ENCODE measurements around the gene PLAC9. TPM values are rescaled to one million over a fixed set of nuclear protein-coding genes. Genes with fewer than 3 reads are reported as not detected.

PLAC9 gene
- total RNA-seq, 1 donor from 2014 or later, result not detected

- TF ChIP-seq, protein P1, sequence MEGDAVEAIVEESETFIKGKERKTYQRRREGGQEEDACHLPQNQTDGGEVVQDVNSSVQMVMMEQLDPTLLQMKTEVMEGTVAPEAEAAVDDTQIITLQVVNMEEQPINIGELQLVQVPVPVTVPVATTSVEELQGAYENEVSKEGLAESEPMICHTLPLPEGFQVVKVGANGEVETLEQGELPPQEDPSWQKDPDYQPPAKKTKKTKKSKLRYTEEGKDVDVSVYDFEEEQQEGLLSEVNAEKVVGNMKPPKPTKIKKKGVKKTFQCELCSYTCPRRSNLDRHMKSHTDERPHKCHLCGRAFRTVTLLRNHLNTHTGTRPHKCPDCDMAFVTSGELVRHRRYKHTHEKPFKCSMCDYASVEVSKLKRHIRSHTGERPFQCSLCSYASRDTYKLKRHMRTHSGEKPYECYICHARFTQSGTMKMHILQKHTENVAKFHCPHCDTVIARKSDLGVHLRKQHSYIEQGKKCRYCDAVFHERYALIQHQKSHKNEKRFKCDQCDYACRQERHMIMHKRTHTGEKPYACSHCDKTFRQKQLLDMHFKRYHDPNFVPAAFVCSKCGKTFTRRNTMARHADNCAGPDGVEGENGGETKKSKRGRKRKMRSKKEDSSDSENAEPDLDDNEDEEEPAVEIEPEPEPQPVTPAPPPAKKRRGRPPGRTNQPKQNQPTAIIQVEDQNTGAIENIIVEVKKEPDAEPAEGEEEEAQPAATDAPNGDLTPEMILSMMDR (conservative IDR thresholded peaks at IDR 0.05; ENCODE audit: low read depth, low read length), result no peak
- no peak overlapping the region for H3K4me3 ChIP-seq (ENCODE audit: low read depth, low read length)
- no peak for DNase-seq (ENCODE audit: low read depth)
These were observed 23.2 kb downstream of the PLAC9 start for GRCh38 chr10:80155696-80156215.

DNA sequence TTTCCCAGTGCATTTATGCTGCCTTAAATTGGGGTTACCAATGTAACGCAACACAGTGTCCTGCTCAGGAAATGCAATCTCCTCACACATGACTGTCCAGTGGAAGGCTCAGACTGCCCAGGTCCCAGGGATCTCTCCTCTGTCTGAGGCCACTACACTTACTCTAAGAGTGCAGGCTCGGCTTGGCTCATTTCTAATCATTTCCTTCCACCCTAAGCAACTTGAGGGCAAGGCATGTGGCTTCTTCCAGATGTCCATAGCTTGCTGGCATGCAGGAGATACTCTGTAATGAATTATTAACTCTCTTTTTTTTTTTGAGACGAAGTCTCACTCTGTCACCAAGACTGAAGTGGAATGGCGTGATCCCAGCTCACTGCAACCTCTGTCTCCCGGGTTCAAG is 23.7 kb downstream of the PLAC9 start:
- no peak overlapping the region for H3K4me3 ChIP-seq (ENCODE audit: low read depth, low read length)
- TF ChIP-seq, protein P1 (conservative IDR thresholded peaks at IDR 0.05; ENCODE audit: low read depth, low read length), result no peak
- no peak for DNase-seq (ENCODE audit: low read depth)

DNA sequence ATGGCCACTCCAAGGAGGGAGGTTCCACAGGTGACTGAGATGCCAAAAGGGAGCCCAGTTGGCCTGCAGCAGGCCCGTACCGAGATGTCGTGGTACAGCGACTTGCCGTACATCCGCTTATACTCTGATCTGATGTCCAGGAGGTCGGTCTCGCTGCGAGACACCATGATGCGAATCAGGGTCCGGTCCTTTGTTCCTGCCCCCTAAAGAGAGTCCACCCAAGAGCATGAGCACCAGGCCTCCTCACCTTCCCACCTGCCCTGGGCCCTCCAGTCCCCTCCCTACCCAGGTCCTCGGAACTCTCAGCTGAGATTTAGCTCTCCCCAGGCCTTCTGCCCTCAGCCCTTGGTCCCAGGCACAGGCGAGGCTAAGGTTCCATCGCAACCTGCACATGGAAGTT is 25.0 kb downstream of the PLAC9 start:
- TF ChIP-seq, protein P1 (conservative IDR thresholded peaks at IDR 0.05; ENCODE audit: low read depth, low read length), result no peak
- DNase-seq (ENCODE audit: low read depth), result no peak
- H3K4me3 ChIP-seq (ENCODE audit: low read depth, low read length), result no peak overlapping the region

- TF ChIP-seq, protein P1 (conservative IDR thresholded peaks at IDR 0.05; ENCODE audit: low read depth, low read length), result no peak
- no peak for DNase-seq (ENCODE audit: low read depth)
- H3K4me3 ChIP-seq (ENCODE audit: low read depth, low read length), result no peak overlapping the region
These were observed 25.6 kb downstream of the PLAC9 start for GRCh38 chr10:80158126-80158525.

- DNase-seq (ENCODE audit: low read depth), result peak; percentile 70
- H3K4me3 ChIP-seq (ENCODE audit: low read depth, low read length), result no peak overlapping the region
- TF ChIP-seq, protein P1 (conservative IDR thresholded peaks at IDR 0.05; ENCODE audit: low read depth, low read length), result no peak
These were observed 26.1 kb downstream of the PLAC9 start for GRCh38 chr10:80158598-80159127.

GRCh38 chr10:80159166-80159873 is 26.8 kb downstream of the PLAC9 start:
- TF ChIP-seq, protein P1 (conservative IDR thresholded peaks at IDR 0.05; ENCODE audit: low read depth, low read length), result no peak
- DNase-seq (ENCODE audit: low read depth), result no peak
- H3K4me3 ChIP-seq (ENCODE audit: low read depth, low read length), result no peak overlapping the region

Measured in epithelial cell of proximal tubule (primary cell).